Liver (tissue), 9 donors: ENCODE results near the gene SPI1. TPM values are rescaled to one million over a fixed set of nuclear protein-coding genes. Genes with fewer than 3 reads are reported as not detected.

Source experiments
- DNase-seq: peaks from one replicate; pipeline ENCODE4 v3.0.0-alpha.2; 2017; ENCODE audit warnings: low spot score
- H3K27ac ChIP-seq, 2 donors: one replicate each; pipeline ENCODE4 v1.7.0; 2013; ENCODE audit warnings: inconsistent platforms in 2 of 2, low read length in 2 of 2, control low read depth in 1 of 2, low read depth in 1 of 2, mild to moderate bottlenecking in 1 of 2
- H3K27me3 ChIP-seq, 4 donors: one replicate each; pipeline versions ENCODE4 v1.6.1 to v1.7.0; 2013; ENCODE audit warnings: low read length in 3 of 4, inconsistent platforms in 1 of 4, mild to moderate bottlenecking in 1 of 4, moderate library complexity in 1 of 4; ENCODE audit not compliant: control insufficient read depth in 4 of 4, insufficient read depth in 4 of 4
- H3K36me3 ChIP-seq, 4 donors: one replicate each; pipeline versions ENCODE4 v1.6.1 to v1.7.0; 2013; ENCODE audit warnings: low read length in 3 of 4, mild to moderate bottlenecking in 3 of 4, low read depth in 1 of 4, moderate library complexity in 1 of 4; ENCODE audit not compliant: control insufficient read depth in 4 of 4, insufficient read depth in 3 of 4
- H3K4me1 ChIP-seq, 4 donors: one replicate each; pipeline versions ENCODE4 v1.6.1 to v1.7.0; 2013; ENCODE audit warnings: low read length in 3 of 4, mild to moderate bottlenecking in 3 of 4, moderate library complexity in 1 of 4; ENCODE audit not compliant: control insufficient read depth in 4 of 4, insufficient read depth in 4 of 4
- H3K4me3 ChIP-seq, 3 donors: one replicate each; pipeline versions ENCODE4 v1.6.1 to v1.7.0; 2013; ENCODE audit warnings: low read length in 3 of 3, control low read depth in 1 of 3, low read depth in 1 of 3, mild to moderate bottlenecking in 1 of 3
- H3K9ac ChIP-seq, 2 donors: one replicate each; pipeline ENCODE4 v1.7.0; 2013; ENCODE audit warnings: low read length in 2 of 2, mild to moderate bottlenecking in 2 of 2, moderate library complexity in 2 of 2, control low read depth in 1 of 2, low read depth in 1 of 2
- H3K9me3 ChIP-seq, 4 donors: one replicate each; pipeline versions ENCODE4 v1.6.1 to v1.7.0; 2013; ENCODE audit warnings: low read length in 3 of 4; ENCODE audit not compliant: control insufficient read depth in 4 of 4
- CTCF ChIP-seq: fragments of 150-350 bp; IDR thresholded peaks from 2 replicates; pipeline ENCODE4 v1.5.1; 2017; ENCODE audit warnings: improper control_type of control experiment, low read depth, low read length; ENCODE audit not compliant: missing input control
- EGR1 ChIP-seq, 2 donors: IDR thresholded peaks; 2 replicates each; pipeline ENCODE4 v1.6.1; 2016 to 2018; ENCODE audit warnings: antibody characterized with exemption in 2 of 2, low read depth in 2 of 2
- FOXA1 ChIP-seq: IDR thresholded peaks from 2 replicates; pipeline ENCODE4 v1.6.1; 2016; ENCODE audit warnings: antibody characterized with exemption
- FOXA2 ChIP-seq: IDR thresholded peaks from 2 replicates; pipeline ENCODE4 v1.6.1; 2016; ENCODE audit warnings: antibody characterized with exemption
- GABPA ChIP-seq, 2 donors: IDR thresholded peaks in 1 of 2; conservative IDR thresholded peaks in 1 of 2; 2 replicates each; pipeline ENCODE4 v1.6.1; 2016; ENCODE audit warnings: antibody characterized with exemption in 2 of 2, mild to moderate bottlenecking in 1 of 2, moderate library complexity in 1 of 2
- HNF4A ChIP-seq, 2 donors: conservative IDR thresholded peaks; 2 replicates each; pipeline ENCODE4 v1.6.1; 2016; ENCODE audit warnings: antibody characterized with exemption in 2 of 2, mild to moderate bottlenecking in 2 of 2
- HNF4G ChIP-seq: IDR thresholded peaks from 2 replicates; pipeline ENCODE4 v1.6.1; 2016; ENCODE audit warnings: antibody characterized with exemption
- JUND ChIP-seq, 2 donors: IDR thresholded peaks; 2 replicates each; pipeline ENCODE4 v1.6.1; 2016; ENCODE audit warnings: antibody characterized with exemption in 2 of 2
- NR2F2 ChIP-seq: IDR thresholded peaks from 2 replicates; pipeline ENCODE4 v1.6.1; 2016; ENCODE audit warnings: antibody characterized with exemption
- RAD21 ChIP-seq, 2 donors: IDR thresholded peaks; 2 replicates each; pipeline ENCODE4 v1.6.1; 2016; ENCODE audit warnings: antibody characterized with exemption in 2 of 2, mild to moderate bottlenecking in 2 of 2
- RXRA ChIP-seq, 2 donors: IDR thresholded peaks; 2 replicates each; pipeline ENCODE4 v1.6.1; 2017 to 2018; ENCODE audit warnings: antibody characterized with exemption in 2 of 2, mild to moderate bottlenecking in 1 of 2
- SP1 ChIP-seq: IDR thresholded peaks from 2 replicates; pipeline ENCODE4 v1.6.1; 2018; ENCODE audit warnings: antibody characterized with exemption, mild to moderate bottlenecking
- TAF1 ChIP-seq: conservative IDR thresholded peaks from 2 replicates; pipeline ENCODE4 v1.6.1; 2016; ENCODE audit warnings: antibody characterized with exemption, mild to moderate bottlenecking
- YY1 ChIP-seq: IDR thresholded peaks from 2 replicates; pipeline ENCODE4 v1.6.1; 2016; ENCODE audit warnings: antibody characterized with exemption, mild to moderate bottlenecking
- WGBS: extraction: QIAGEN DNeasy Blood & Tissue Kit; methylation state at CpG from one replicate; pipeline ENCODE4 v1.1.7; 2013; 5-methylcytosine and 5-hydroxymethylcytosine counted together
- polyA plus RNA-seq, 2 donors: library from polyadenylated mRNA; stranded (reverse) in 1 of 2; unstranded in 1 of 2; fragments of 200-250 nt in 1 of 2; fragments of >200 nt in 1 of 2; fragmentation: Nextera tagmentation in 1 of 2; extraction: Ambion mirVana in 1 of 2; gene quantifications; one replicate each; pipeline versions ENCODE4 v1.2.1 to v1.2.3, GENCODE V29; 2013 to 2015
- total RNA-seq, 2 donors: library from RNA; depleted of rRNA; stranded (reverse); fragments of >200 nt; gene quantifications; one replicate each; pipeline ENCODE4 v1.2.3, GENCODE V29; 2014
- TF ChIP-seq, protein P1 (sequence below): IDR thresholded peaks from 2 replicates; pipeline ENCODE4 v1.6.1; 2016; ENCODE audit warnings: antibody characterized with exemption, mild to moderate bottlenecking
- TF ChIP-seq, protein P2 (sequence below): IDR thresholded peaks from 2 replicates; pipeline ENCODE4 v1.6.1; 2016; ENCODE audit warnings: antibody characterized with exemption
- donor health status: healthy.
- donor health status: healthy.
- donor health status: healthy.
- donor health status: healthy.
- donor health status: healthy.

The SPI1 gene
- total and polyA plus RNA-seq, 4 donors: 2.3 to 14.4 (median 13.3) TPM

GRCh38 chr11:47358731-47359051 is 19.7 kb downstream of the SPI1 start:
- H3K27ac ChIP-seq: no peak overlapping the region
- H3K36me3 ChIP-seq: no peaks in the 10 kb centered on the region
- no peak for TF ChIP-seq HNF4G
- TF ChIP-seq HNF4A (conservative IDR thresholded peaks at IDR 0.05): no peak
- TF ChIP-seq GABPA (IDR thresholded peaks at IDR 0.05 in 1 of 2, conservative IDR thresholded peaks at IDR 0.05 in 1 of 2): no peak
- no peak overlapping the region for H3K9ac ChIP-seq
- H3K4me3 ChIP-seq: no peak overlapping the region
- 92% methylated on average over 14 of the region's 14 CpGs for WGBS
- H3K9me3 ChIP-seq: no peaks in the 10 kb centered on the region
- peaks cover 0 to 6% (median 0%) of the 10 kb centered on the region in 4 donors for H3K4me1 ChIP-seq
- DNase-seq: no peak
- H3K27me3 ChIP-seq: no peaks in the 10 kb centered on the region

DNA sequence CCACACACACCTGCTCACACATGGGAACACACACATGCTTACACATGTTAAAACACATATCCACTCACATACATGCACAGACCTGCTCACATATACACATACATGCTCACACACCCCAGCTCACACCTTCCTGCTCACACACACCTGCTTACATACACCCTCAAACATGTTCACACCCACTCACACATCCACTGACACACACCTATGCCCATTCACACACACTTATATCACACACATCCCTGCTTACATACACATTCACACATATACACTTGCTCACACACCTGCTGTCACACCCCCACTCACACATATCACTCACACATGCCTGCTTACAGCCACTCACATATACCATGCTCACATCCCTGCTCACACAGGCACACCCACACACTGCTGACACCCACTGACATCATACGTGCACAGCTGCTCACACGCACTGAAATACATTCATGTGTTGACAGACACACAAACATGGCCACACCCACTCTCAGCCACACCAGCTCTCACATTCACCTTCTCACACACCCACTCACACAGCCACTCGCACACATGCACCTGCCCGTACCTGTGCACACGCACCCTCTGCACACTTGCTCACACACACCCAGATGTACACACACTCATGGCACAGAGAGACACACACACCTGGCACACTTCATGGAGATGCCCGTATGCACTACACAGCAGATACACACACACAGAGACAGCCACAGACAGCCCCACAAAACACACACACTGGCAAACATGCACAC is 20.2 kb downstream of the SPI1 start:
- Histone ChIP-seq H3K9me3 (no peaks in the 10 kb centered on the region), H3K27me3 (no peaks in the 10 kb centered on the region), H3K4me3 (no peak overlapping the region), H3K9ac (no peak overlapping the region), H3K36me3 (no peaks in the 10 kb centered on the region), H3K4me1 (peaks cover 0 to 6% (median 0%) of the 10 kb centered on the region in 4 donors), H3K27ac (no peak overlapping the region)
- TF ChIP-seq YY1: no peak
- TF ChIP-seq FOXA1: no peak
- TF ChIP-seq EGR1 (IDR thresholded peaks at IDR 0.05; ENCODE audit: low read depth in 2 of 2): no peak
- no peak for TF ChIP-seq GABPA (IDR thresholded peaks at IDR 0.05 in 1 of 2, conservative IDR thresholded peaks at IDR 0.05 in 1 of 2)
- no peak for TF ChIP-seq SP1
- TF ChIP-seq CTCF: no peak
- TF ChIP-seq, protein P1, sequence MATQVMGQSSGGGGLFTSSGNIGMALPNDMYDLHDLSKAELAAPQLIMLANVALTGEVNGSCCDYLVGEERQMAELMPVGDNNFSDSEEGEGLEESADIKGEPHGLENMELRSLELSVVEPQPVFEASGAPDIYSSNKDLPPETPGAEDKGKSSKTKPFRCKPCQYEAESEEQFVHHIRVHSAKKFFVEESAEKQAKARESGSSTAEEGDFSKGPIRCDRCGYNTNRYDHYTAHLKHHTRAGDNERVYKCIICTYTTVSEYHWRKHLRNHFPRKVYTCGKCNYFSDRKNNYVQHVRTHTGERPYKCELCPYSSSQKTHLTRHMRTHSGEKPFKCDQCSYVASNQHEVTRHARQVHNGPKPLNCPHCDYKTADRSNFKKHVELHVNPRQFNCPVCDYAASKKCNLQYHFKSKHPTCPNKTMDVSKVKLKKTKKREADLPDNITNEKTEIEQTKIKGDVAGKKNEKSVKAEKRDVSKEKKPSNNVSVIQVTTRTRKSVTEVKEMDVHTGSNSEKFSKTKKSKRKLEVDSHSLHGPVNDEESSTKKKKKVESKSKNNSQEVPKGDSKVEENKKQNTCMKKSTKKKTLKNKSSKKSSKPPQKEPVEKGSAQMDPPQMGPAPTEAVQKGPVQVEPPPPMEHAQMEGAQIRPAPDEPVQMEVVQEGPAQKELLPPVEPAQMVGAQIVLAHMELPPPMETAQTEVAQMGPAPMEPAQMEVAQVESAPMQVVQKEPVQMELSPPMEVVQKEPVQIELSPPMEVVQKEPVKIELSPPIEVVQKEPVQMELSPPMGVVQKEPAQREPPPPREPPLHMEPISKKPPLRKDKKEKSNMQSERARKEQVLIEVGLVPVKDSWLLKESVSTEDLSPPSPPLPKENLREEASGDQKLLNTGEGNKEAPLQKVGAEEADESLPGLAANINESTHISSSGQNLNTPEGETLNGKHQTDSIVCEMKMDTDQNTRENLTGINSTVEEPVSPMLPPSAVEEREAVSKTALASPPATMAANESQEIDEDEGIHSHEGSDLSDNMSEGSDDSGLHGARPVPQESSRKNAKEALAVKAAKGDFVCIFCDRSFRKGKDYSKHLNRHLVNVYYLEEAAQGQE: no peak
- TF ChIP-seq RXRA (IDR thresholded peaks at IDR 0.05): no peak
- TF ChIP-seq RAD21 (IDR thresholded peaks at IDR 0.05): no peak
- 95% methylated on average over 6 of the region's 6 CpGs for WGBS
- no peak for DNase-seq

DNA sequence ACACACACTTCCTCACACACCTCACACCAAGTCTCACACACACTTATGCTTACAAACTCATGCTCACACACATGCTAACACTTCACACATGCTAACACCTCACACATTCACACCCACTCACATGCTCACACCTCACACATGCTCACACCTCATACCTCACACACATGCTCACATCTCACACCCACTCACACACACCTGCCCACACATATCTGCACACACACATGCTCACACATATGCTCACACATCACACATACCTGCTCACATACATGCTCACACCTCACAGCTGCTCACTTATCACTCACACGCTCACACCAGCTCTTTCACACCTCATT is 21.4 kb downstream of the SPI1 start:
- no peak for DNase-seq
- no peak for TF ChIP-seq HNF4G
- no peak for TF ChIP-seq JUND (IDR thresholded peaks at IDR 0.05)
- no peak for TF ChIP-seq RXRA (IDR thresholded peaks at IDR 0.05)
- TF ChIP-seq TAF1: no peak
- TF ChIP-seq FOXA1: no peak
- TF ChIP-seq CTCF: no peak
- TF ChIP-seq, protein P2, sequence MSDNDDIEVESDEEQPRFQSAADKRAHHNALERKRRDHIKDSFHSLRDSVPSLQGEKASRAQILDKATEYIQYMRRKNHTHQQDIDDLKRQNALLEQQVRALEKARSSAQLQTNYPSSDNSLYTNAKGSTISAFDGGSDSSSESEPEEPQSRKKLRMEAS: no peak
- TF ChIP-seq HNF4A (conservative IDR thresholded peaks at IDR 0.05): no peak
- no peak for TF ChIP-seq FOXA2
- no peak for TF ChIP-seq YY1
- no peak for TF ChIP-seq SP1
- no peak for TF ChIP-seq NR2F2
- Histone ChIP-seq H3K9me3 (no peaks in the 10 kb centered on the region), H3K4me1 (peaks cover 0 to 6% (median 0%) of the 10 kb centered on the region in 4 donors), H3K27me3 (no peaks in the 10 kb centered on the region), H3K4me3 (no peak overlapping the region), H3K27ac (no peak overlapping the region), H3K36me3 (no peaks in the 10 kb centered on the region), H3K9ac (no peak overlapping the region)
- 100% methylated on average over 1 of the region's 1 CpG for WGBS
